Umbilical cord (tissue), 2 donors: ENCODE measurements around the gene INSYN2B. TPM values are rescaled to one million over a fixed set of nuclear protein-coding genes. Genes with fewer than 3 reads are reported as not detected.
"Not testable (repeated sequence)": the region's sequence is repeated elsewhere in the genome, so short reads cannot be mapped to it uniquely, and the experiment has no call there.

Source experiments
- DNase-seq: peaks from one replicate; pipeline ENCODE4 v3.0.0-alpha.2; 2015; ENCODE audit warnings: low spot score
- total RNA-seq: library from RNA; depleted of rRNA; stranded (reverse); fragments of >200 nt; gene quantifications from one replicate; pipeline ENCODE4 v1.2.3, GENCODE V29; 2014; ENCODE audit warnings: low replicate concordance; ENCODE audit not compliant: insufficient read depth

The INSYN2B gene
- total RNA-seq, 1 donor from 2014 or later: 1.7 TPM

- DNase-seq: no peak
Measured at GRCh38 chr5:169973056-169973455, 7.2 kb downstream of the INSYN2B start.

DNA sequence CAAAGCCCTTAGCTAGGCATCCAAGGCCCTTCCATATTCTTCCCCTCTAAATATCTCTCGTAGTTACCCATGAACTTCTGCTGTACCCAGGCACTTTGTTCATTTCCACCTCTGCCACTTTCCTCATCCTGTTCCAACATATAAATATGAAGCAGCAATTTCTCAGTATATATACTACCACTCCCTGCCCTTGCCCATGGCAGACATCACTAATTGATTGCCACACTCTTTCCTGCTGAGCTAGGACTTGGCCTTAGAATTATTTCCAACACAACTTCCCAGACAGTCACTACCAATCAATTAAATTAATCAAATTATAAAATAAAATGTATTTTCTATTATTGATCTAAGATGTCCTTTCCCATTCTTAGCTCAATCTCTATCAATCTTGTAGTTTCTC, 8.5 kb downstream of the INSYN2B start:
- no peak for DNase-seq

GRCh38 chr5:169970911-169971765, 9.2 kb downstream of the INSYN2B start:
- DNase-seq: peak; percentile 95

GRCh38 chr5:169970339-169970738, 10.0 kb downstream of the INSYN2B start:
- DNase-seq: no peak

GRCh38 chr5:169964246-169964645, 16.0 kb downstream of the INSYN2B start:
- DNase-seq: no peak

DNA sequence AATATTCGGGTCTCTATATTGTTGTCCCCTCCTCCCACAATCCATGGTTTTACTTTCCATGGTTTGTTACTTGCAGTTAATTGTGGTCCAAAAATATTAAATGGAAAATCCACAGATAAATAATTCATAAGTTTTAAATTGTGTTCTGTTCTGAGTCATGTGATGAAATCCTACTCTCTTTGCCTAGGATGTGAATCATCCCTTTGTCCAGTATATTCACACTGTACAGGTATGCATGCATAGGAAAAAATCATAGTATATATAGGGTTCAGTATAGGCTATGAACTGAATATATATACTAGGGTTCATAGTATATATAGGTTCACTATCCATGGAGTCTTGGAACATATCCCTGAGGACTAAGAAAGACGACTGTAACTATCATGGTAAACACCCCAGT, 19.6 kb downstream of the INSYN2B start:
- no peak for DNase-seq

DNA sequence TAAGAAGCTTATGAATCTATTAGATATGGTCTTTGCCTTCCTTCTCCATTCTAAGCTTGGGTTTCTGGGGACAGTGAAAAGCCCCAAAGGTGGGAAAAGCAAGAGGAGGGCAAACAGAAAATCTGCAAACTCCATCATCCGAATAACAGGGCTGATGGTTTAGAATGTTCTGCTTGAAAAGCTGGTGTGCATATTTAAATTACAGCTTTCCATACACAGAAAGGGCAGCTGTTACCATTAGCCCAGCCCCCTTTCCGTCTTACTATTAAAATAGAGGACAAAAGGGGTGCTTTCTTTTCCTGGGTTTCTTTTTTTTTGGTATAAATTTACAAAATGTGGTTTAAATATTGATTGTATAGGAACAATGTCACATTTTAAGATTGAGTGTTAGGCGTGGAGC, 22.0 kb downstream of the INSYN2B start:
- DNase-seq: no peak

- DNase-seq: no peak
Measured at GRCh38 chr5:169956756-169957155, 23.5 kb downstream of the INSYN2B start.

DNA sequence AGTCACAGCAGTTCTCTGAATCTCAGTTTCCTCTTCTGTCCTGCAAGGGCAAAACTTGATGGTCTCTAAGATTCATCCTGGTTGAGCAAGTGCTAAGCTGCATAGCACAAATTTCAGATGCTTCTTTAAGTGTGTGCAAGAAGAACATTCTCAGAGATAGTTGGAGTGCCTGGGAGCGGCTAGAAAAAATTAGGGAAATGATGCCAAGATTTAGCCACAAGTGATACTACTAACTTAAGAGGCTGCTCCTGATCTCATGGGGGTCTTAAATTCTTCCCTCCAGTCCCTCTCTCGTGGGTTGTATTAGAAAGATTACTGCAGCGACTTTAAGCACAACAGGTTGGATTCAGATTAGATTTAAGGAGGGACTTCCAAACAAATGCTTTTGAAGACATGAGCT, 24.2 kb downstream of the INSYN2B start:
- DNase-seq: no peak

GRCh38 chr5:169954786-169955185, 25.5 kb downstream of the INSYN2B start:
- no peak for DNase-seq

DNA sequence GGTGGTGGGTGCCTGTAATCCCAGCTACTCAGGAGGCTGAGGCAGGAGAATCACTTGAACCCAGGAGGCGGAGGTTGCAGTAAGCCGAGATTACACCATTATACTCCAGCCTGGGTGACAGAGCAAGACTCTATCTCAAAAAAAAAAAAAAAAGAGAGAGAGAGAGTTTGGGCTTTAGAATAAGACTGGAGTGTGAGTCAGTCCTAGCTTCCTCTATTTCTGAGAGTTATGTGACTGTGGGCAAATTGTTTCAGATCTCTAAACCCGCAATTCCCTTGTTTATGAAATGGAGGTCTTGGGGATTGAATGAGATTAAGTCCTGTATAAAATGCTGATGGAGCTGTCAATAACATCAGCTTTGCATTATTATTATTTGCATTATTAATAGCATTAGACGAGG, 27.1 kb downstream of the INSYN2B start:
- not testable (repeated sequence) for DNase-seq

GRCh38 chr5:169950333-169950732, 30.0 kb downstream of the INSYN2B start:
- DNase-seq: no peak

GRCh38 chr5:169946743-169947295, 33.5 kb downstream of the INSYN2B start:
- no peak for DNase-seq

- peak; percentile 88 for DNase-seq
Measured at GRCh38 chr5:169945831-169946261, 34.4 kb downstream of the INSYN2B start.

- DNase-seq: no peak
Measured at GRCh38 chr5:169944922-169945680, 35.2 kb downstream of the INSYN2B start.

GRCh38 chr5:169944115-169944514, 36.2 kb downstream of the INSYN2B start:
- no peak for DNase-seq

DNA sequence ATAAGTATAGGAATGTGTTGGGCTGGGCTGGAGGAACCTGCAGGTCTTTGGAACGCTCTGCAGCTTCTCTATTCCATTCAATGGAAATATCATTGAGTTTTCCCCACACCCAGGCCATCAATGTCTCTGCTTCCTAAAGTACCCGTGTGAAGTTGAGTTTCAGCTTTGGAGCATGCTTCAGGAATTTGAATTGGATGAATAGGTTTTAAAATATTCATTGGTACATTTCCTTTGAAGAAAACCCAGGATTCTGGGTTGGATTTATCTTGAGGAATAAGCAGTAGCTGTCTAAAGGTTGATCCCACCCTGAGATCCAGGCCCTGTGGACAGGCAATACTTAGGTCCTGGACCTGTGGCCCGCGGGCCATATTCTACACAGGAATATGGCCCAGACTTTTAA, 37.3 kb downstream of the INSYN2B start:
- DNase-seq: no peak

DNA sequence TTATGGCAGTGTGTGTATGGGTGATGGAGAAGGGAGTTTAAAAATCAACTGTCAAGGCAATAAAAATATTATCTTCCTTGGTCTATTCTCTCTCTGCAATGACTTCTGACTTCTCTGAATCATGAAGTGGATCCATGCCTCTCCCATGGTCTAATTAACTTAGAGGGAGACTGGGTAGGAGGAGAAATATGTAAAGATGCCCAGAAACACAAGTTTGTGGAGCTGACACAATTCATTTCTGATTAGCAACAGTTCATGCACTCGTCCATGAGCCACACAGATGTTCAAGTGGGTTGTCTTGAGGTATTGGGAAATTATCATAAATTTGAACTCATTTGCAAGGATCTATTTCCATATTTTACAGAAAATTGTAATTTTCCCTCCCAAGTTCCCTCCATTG, 38.1 kb downstream of the INSYN2B start:
- no peak for DNase-seq

DNA sequence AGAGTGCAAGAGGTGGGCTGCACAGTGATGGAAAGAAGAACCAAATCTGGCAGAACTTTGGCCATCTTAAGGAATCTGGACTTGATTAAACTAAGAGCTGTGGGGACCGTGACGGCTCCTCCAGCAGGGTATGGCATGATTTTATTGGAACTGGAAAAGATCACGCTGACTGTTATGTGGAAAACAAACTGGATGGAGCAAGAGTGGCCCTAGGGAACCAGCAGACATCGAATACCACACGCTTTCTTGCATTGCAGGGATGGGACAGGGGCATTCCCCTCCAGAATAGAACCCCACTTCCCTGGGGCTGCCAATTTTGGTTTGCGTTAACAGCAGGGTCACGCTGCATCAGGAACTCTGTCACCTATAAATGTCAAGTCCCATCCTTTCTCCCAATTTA, 38.8 kb downstream of the INSYN2B start:
- DNase-seq: no peak

- no peak for DNase-seq
Measured at GRCh38 chr5:169939731-169940130, 40.6 kb downstream of the INSYN2B start.

- DNase-seq: no peak
Measured at GRCh38 chr5:169938439-169938838, 41.9 kb downstream of the INSYN2B start.

DNA sequence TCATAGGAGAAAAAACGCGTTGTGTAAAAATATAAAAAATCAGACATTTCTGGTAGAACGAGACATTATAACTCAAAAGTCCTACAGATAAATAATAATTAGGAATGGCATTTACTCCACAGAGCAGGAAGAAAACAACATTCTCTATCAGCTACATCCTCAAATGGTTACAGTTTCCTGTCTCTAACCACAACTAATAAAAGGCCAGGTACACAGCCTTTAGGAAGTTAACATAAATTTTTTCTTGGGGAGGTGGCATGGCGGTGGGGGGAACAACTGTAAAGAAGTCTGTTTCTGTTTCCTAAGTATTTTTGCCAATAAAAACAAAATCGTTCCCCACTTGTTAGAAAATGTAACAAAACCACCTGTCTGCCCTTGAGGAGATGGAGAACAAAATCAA, 44.5 kb downstream of the INSYN2B start:
- DNase-seq: no peak

- DNase-seq: peak; percentile 37
Measured at GRCh38 chr5:169934990-169935389, 45.3 kb downstream of the INSYN2B start.
